ENCODE results near the gene FMNL2. TPM values are rescaled to one million over a fixed set of nuclear protein-coding genes. Genes with fewer than 3 reads are reported as not detected.

The FMNL2 gene
- total RNA-seq, 1 experiment from 2014 or later = 38.2 TPM

GRCh38 chr2:152572031-152572430, 237.1 kb downstream of the FMNL2 start:
- intact Hi-C loops (cut with micrococcal nuclease; ENCODE audit: unreplicated experiment) = no loop called here
- H3K4me1 Mint-ChIP-seq (ENCODE audit: low read depth, unreplicated experiment) = no peaks in the 10 kb centered on the region
- Histone ChIP-seq H3K36me3 (ENCODE audit: control insufficient read depth, insufficient read depth, low read length) (no peaks in the 10 kb centered on the region), H3K9me3 (no peaks in the 10 kb centered on the region), H3K4me3 (ENCODE audit: low read depth, low read length) (no peak overlapping the region), H3K27me3 (replicated peaks; ENCODE audit: control insufficient read depth, insufficient read depth, low read length) (no peaks in the 10 kb centered on the region), H3K4me1 (no peaks in the 10 kb centered on the region)
- no peak overlapping the region for H3K27ac Mint-ChIP-seq (ENCODE audit: unreplicated experiment)
- no peak overlapping the region for H3K4me3 Mint-ChIP-seq (ENCODE audit: unreplicated experiment)
- no peak for DNase-seq
- ChIA-PET CTCF (no interaction called here), POLR2A (no interaction called here)
- H3K27me3 Mint-ChIP-seq (ENCODE audit: insufficient read depth, unreplicated experiment) = no peaks in the 10 kb centered on the region
- no peaks in the 10 kb centered on the region for H3K9me3 Mint-ChIP-seq (ENCODE audit: unreplicated experiment)
- peaks cover 6% of the 10 kb centered on the region for H3K36me3 Mint-ChIP-seq (ENCODE audit: insufficient read depth, unreplicated experiment)
- BruUV-seq (replicated peaks) = no TSS peak
- no peak for TF ChIP-seq CTCF (IDR thresholded peaks at IDR 0.05; ENCODE audit: insufficient read depth in 1 of 2, low read depth in 1 of 2, low read length in 1 of 2, severe bottlenecking in 1 of 2, unreplicated experiment in 1 of 2)

DNA sequence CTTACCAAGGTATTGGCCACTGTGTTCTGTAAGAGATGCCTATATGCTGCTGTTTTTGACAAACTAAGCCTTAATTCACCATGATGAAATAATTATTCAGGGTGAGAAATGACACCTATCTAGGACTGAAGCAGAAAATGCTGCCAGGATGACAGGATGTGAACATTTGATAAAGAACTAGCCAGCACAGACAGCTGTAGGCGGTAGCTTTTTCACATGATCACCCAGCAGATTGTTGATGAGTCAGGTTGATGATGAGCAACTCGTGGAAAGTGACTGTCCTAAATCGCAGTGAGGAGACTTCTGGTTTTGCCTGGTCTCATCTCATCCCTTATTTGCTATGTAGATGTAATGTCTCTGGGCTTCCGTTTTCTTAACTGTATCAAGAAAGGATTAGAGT, 238.2 kb downstream of the FMNL2 start:
- no peak overlapping the region for H3K27ac Mint-ChIP-seq (ENCODE audit: unreplicated experiment)
- H3K4me3 Mint-ChIP-seq (ENCODE audit: unreplicated experiment) = no peak overlapping the region
- no peak for DNase-seq
- Histone ChIP-seq H3K27me3 (replicated peaks; ENCODE audit: control insufficient read depth, insufficient read depth, low read length) (no peaks in the 10 kb centered on the region), H3K4me1 (no peaks in the 10 kb centered on the region), H3K9me3 (no peaks in the 10 kb centered on the region), H3K4me3 (ENCODE audit: low read depth, low read length) (no peak overlapping the region), H3K36me3 (ENCODE audit: control insufficient read depth, insufficient read depth, low read length) (no peaks in the 10 kb centered on the region)
- ChIA-PET POLR2A (no interaction called here), CTCF (no interaction called here)
- H3K27me3 Mint-ChIP-seq (ENCODE audit: insufficient read depth, unreplicated experiment) = no peaks in the 10 kb centered on the region
- peaks cover 6% of the 10 kb centered on the region for H3K36me3 Mint-ChIP-seq (ENCODE audit: insufficient read depth, unreplicated experiment)
- no peaks in the 10 kb centered on the region for H3K9me3 Mint-ChIP-seq (ENCODE audit: unreplicated experiment)
- intact Hi-C loops (cut with micrococcal nuclease; ENCODE audit: unreplicated experiment) = no loop called here
- TF ChIP-seq CTCF (IDR thresholded peaks at IDR 0.05; ENCODE audit: insufficient read depth in 1 of 2, low read depth in 1 of 2, low read length in 1 of 2, severe bottlenecking in 1 of 2, unreplicated experiment in 1 of 2) = no peak
- no TSS peak for BruUV-seq (replicated peaks)
- no peaks in the 10 kb centered on the region for H3K4me1 Mint-ChIP-seq (ENCODE audit: low read depth, unreplicated experiment)

DNA sequence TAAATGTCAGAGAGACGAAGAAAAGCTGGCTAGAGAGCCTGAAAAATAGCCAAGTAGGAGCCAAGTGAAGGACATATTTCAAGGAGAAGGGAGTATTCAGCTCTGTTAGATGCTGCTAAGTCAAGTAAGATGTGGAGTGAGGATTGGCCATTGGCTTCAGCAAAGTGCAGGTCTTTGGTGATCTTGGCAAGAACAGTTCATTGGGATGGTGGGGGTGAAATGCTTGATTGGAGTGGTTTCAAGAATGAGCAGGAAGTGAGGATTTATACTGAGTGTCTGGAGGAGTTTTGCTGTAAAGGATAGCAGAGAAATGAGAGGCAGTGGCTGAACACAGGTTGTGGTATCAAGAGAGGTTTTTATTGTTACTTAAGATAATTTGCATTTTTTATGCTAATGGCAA, 242.6 kb downstream of the FMNL2 start:
- no peak overlapping the region for H3K27ac Mint-ChIP-seq (ENCODE audit: unreplicated experiment)
- H3K27me3 Mint-ChIP-seq (ENCODE audit: insufficient read depth, unreplicated experiment) = no peaks in the 10 kb centered on the region
- H3K4me3 ChIP-seq (ENCODE audit: low read depth, low read length) = no peak overlapping the region
- no TSS peak for BruUV-seq (replicated peaks)
- no peaks in the 10 kb centered on the region for H3K4me1 ChIP-seq
- ChIA-PET POLR2A (no interaction called here), CTCF (interaction anchor here (0.7 kb wide), 1 partner anchor 14 kb away, joined by 3 read pairs; no protein-coding TSS in a partner anchor)
- DNase-seq = no peak
- H3K4me1 Mint-ChIP-seq (ENCODE audit: low read depth, unreplicated experiment) = no peaks in the 10 kb centered on the region
- no peaks in the 10 kb centered on the region for H3K9me3 ChIP-seq
- H3K27me3 ChIP-seq (replicated peaks; ENCODE audit: control insufficient read depth, insufficient read depth, low read length) = no peaks in the 10 kb centered on the region
- intact Hi-C loops (cut with micrococcal nuclease; ENCODE audit: unreplicated experiment) = no loop called here
- no peaks in the 10 kb centered on the region for H3K36me3 ChIP-seq (ENCODE audit: control insufficient read depth, insufficient read depth, low read length)
- H3K4me3 Mint-ChIP-seq (ENCODE audit: unreplicated experiment) = no peak overlapping the region
- no peaks in the 10 kb centered on the region for H3K9me3 Mint-ChIP-seq (ENCODE audit: unreplicated experiment)
- H3K36me3 Mint-ChIP-seq (ENCODE audit: insufficient read depth, unreplicated experiment) = no peaks in the 10 kb centered on the region
- TF ChIP-seq CTCF (IDR thresholded peaks at IDR 0.05; ENCODE audit: insufficient read depth in 1 of 2, low read depth in 1 of 2, low read length in 1 of 2, severe bottlenecking in 1 of 2, unreplicated experiment in 1 of 2) = no peak
